OCI-LY3 (cell line): Measurements from ENCODE around the gene MAP2K7.

ENCODE experiments used
- CTCF ChIP-seq: fragments of 200-600, 300-600 bp; sonication (generic); IDR thresholded peaks from 2 replicates; pipeline ENCODE4 v1.5.1; 2014; ENCODE audit warnings: antibody characterized with exemption, low read length, low read depth
- EZH2phosphoT487 ChIP-seq: fragments of 200-600 bp; shearing (Covaris generic); IDR thresholded peaks from 2 replicates; pipeline ENCODE4 v1.6.1; 2018; ENCODE audit warnings: antibody characterized with exemption, mixed run types, low read depth

DNA sequence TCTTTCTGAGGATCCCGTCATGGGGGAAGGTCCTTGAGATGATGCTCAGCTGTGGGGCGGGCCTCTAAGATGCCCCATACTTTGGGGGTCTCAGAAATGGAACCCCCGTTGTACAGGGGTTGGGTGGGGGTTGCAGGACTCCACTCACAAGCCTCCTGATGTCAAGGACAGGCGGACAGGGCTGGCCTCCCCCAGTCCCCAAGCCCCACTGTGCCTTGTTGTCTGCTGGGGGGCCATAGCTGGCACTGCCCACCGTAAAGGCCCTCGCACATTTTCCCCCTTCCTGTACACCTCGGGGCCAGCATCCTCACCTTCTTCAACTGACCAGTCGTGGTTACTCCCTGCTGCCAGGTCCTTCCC is 19.1 kb downstream of the MAP2K7 start:
- TF ChIP-seq CTCF (no peak), EZH2phosphoT487 (no peak)
